ENCODE results near the gene C18orf63. TPM values are rescaled to one million over a fixed set of nuclear protein-coding genes. Genes with fewer than 3 reads are reported as not detected.

Gene C18orf63
- total and polyA plus RNA-seq, 2 donors (not counting 3 experiments of a cell fraction or from before 2014, with no cell fraction given), result not detected

DNA sequence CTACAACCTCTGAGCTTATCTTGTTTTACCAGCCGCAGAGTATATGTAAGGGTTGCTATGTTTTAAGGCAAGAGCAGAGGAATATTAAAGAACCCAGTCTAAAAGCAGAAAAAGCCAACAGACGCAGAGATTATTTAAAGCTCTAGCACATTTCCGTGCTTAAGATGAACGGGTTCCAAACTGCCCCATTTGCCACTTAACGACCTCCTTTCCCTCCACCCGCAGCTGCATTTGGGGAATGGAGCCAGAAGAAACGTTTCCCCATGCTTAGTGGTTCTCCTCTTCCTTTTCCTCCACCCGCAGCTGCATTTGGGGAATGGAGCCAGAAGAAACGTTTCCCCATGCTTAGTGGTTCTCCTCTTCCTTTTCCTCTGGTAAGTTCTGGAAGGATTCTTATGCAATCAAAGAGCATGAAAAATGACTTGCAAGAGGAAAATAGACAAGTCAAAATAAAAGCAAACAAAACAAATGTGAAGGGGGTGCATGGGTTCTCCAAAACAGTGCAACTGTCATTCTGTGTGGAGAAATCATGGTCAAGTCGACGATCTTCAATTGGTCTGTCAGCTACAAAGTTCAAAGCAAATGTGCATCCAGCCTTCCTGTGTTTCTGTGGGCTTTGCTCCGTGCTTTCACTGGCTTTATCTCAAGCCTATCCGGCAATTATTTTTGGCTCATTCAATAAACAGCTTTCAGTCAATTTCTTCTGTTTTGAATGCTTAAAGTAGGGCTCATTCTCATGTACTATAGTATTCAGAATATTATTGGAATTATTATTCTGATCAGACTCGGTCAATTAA is 83.7 kb downstream of the C18orf63 start:
- CTCF ChIA-PET, result no interaction called here
- no peak overlapping the region for H3K4me2 ChIP-seq (ENCODE audit: insufficient read depth, low read length)
- intact Hi-C loops (cut with micrococcal nuclease), result no loop called here
- no peaks in the 10 kb centered on the region for H3K79me2 ChIP-seq (ENCODE audit: control insufficient read depth, insufficient read depth, low read length)
- POLR2A ChIA-PET, result no interaction called here
- no peak for TF ChIP-seq JUN (IDR thresholded peaks at IDR 0.05; ENCODE audit: borderline replicate concordance, insufficient read depth, insufficient read length, low read depth)
- no peak for TF ChIP-seq MYC (IDR thresholded peaks at IDR 0.05; ENCODE audit: low read depth, low read length)
- no peak for TF ChIP-seq POLR2AphosphoS5 (IDR thresholded peaks at IDR 0.05; ENCODE audit: insufficient read depth, low read depth, low read length)
- TF ChIP-seq EZH2 (IDR thresholded peaks at IDR 0.05; ENCODE audit: borderline replicate concordance, low read depth, low read length, severe bottlenecking), result no peak
- TF ChIP-seq FOS (IDR thresholded peaks at IDR 0.05; ENCODE audit: borderline replicate concordance, insufficient read depth, low read length), result no peak
- TF ChIP-seq, protein P1, sequence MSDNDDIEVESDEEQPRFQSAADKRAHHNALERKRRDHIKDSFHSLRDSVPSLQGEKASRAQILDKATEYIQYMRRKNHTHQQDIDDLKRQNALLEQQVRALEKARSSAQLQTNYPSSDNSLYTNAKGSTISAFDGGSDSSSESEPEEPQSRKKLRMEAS (IDR thresholded peaks at IDR 0.05; ENCODE audit: insufficient read depth, insufficient read length), result no peak
- TF ChIP-seq, protein P2, sequence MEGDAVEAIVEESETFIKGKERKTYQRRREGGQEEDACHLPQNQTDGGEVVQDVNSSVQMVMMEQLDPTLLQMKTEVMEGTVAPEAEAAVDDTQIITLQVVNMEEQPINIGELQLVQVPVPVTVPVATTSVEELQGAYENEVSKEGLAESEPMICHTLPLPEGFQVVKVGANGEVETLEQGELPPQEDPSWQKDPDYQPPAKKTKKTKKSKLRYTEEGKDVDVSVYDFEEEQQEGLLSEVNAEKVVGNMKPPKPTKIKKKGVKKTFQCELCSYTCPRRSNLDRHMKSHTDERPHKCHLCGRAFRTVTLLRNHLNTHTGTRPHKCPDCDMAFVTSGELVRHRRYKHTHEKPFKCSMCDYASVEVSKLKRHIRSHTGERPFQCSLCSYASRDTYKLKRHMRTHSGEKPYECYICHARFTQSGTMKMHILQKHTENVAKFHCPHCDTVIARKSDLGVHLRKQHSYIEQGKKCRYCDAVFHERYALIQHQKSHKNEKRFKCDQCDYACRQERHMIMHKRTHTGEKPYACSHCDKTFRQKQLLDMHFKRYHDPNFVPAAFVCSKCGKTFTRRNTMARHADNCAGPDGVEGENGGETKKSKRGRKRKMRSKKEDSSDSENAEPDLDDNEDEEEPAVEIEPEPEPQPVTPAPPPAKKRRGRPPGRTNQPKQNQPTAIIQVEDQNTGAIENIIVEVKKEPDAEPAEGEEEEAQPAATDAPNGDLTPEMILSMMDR (IDR thresholded peaks at IDR 0.05; ENCODE audit: extremely low read depth in 1 of 2, insufficient read depth in 1 of 2, low read depth in 1 of 2, low read length in 2 of 2), result no peak
- no peak for TF ChIP-seq POLR2A (IDR thresholded peaks at IDR 0.05; ENCODE audit: low read depth, low read length)
- TF ChIP-seq GATA2 (IDR thresholded peaks at IDR 0.05; ENCODE audit: insufficient read depth, insufficient read length, low read depth, low read length), result no peak
- no peak overlapping the region for H3K9ac ChIP-seq (replicated peaks; ENCODE audit: extremely low read depth, insufficient read depth, low read length)
- no peak overlapping the region for H2AFZ ChIP-seq (ENCODE audit: low read depth, low read length)
- H3K4me3 ChIP-seq (replicated peaks in 1 of 3; ENCODE audit: insufficient read depth in 1 of 3, low read depth in 1 of 3, low read length in 3 of 3), result no peak overlapping the region
- no peaks in the 10 kb centered on the region for H3K36me3 ChIP-seq (ENCODE audit: control insufficient read depth in 2 of 2, extremely low read depth in 1 of 2, insufficient read depth in 2 of 2, low read length in 2 of 2)
- FAIRE-seq, result no peak
- dilution Hi-C loops (cut with MboI; ENCODE audit: extremely low pct_ligation_motif_present, low sequenced_read_pairs), result no loop called here
- H3K27me3 ChIP-seq (ENCODE audit: control insufficient read depth in 2 of 2, insufficient read depth in 2 of 2, low read length in 2 of 2), result no peaks in the 10 kb centered on the region
- no TSS peak for BruUV-seq (replicated peaks)
- no peaks in the 10 kb centered on the region for H4K20me1 ChIP-seq (replicated peaks; ENCODE audit: control insufficient read depth, extremely low read depth, insufficient read depth, low read length)
- H3K9me1 ChIP-seq (replicated peaks; ENCODE audit: control insufficient read depth, extremely low read depth, insufficient read depth, low read length), result no peaks in the 10 kb centered on the region
- no peaks in the 10 kb centered on the region for H3K4me1 ChIP-seq (ENCODE audit: control insufficient read depth, extremely low read depth, insufficient read depth, low read length)
- DNase-seq (ENCODE audit: low read depth, low spot score), result no peak
- no peaks in the 10 kb centered on the region for H3K9me3 ChIP-seq (replicated peaks; ENCODE audit: control insufficient read depth, insufficient read depth, low read length)
- H3K27ac ChIP-seq (ENCODE audit: insufficient read depth, low read depth, low read length), result no peak overlapping the region

Data from endothelial cell of umbilical vein (primary cell).